Endothelial cell of umbilical vein (primary cell): ENCODE data around the gene ADIPOQ. TPM values are rescaled to one million over a fixed set of nuclear protein-coding genes. Genes with fewer than 3 reads are reported as not detected.

Source experiments
- BruUV-seq: library from RNA; stranded (reverse); fragments of 400-500 nt; replicated peaks from 2 replicates; lab custom pipeline; 2021; lab: Mats Ljungman, UMichigan
- CTCF ChIA-PET: fragments of 300-600, 350-600 bp; sonication (Branson Sonifier 250); formaldehyde crosslinking; loops from one replicate; lab custom pipeline; 2021; ENCODE audit warnings: antibody characterized with exemption, inconsistent platforms; lab: Charles Lee
- POLR2A ChIA-PET: fragments of 300-600, 350-600 bp; sonication (Branson Sonifier 250); formaldehyde crosslinking; loops from one replicate; lab custom pipeline; 2021; ENCODE audit warnings: antibody characterized with exemption, inconsistent platforms; lab: Charles Lee
- DNase-seq: peaks from one replicate; pipeline ENCODE4 v3.0.0-alpha.2; 2011; ENCODE audit warnings: low read depth, low spot score
- FAIRE-seq: peaks from 2 replicates; lab custom pipeline; 2011; peaks lifted over from hg19 to GRCh38; lab: Jason Lieb, UNC
- H2AFZ ChIP-seq: 2 replicates; pipeline ENCODE4 v1.6.0; 2012; ENCODE audit warnings: low read depth, low read length, control low read depth, inconsistent platforms
- H3K27ac ChIP-seq: 2 replicates; pipeline ENCODE4 v1.5.1; 2011; ENCODE audit warnings: low read depth, mild to moderate bottlenecking, control low read depth, low read length, moderate library complexity; ENCODE audit not compliant: insufficient read depth
- H3K27me3 ChIP-seq, 2 experiments: 2 replicates each; pipeline versions ENCODE4 v1.6.0 to v1.6.1; 2011; ENCODE audit warnings: low read length in 2 of 2, mixed read lengths in 1 of 2; ENCODE audit not compliant: control insufficient read depth in 2 of 2, insufficient read depth in 2 of 2
- H3K36me3 ChIP-seq, 2 experiments: 2 replicates in 1 of 2; 3 replicates in 1 of 2; pipeline ENCODE4 v1.5.1; 2011; ENCODE audit warnings: low read length in 2 of 2, mild to moderate bottlenecking in 1 of 2, moderate library complexity in 1 of 2; ENCODE audit not compliant: control insufficient read depth in 2 of 2, insufficient read depth in 2 of 2; ENCODE audit errors: extremely low read depth in 1 of 2
- H3K4me1 ChIP-seq: 3 replicates; pipeline ENCODE4 v1.5.1; 2011; ENCODE audit warnings: mild to moderate bottlenecking, low read length; ENCODE audit not compliant: control insufficient read depth, insufficient read depth; ENCODE audit errors: extremely low read depth
- H3K4me2 ChIP-seq: 2 replicates; pipeline ENCODE4 v1.6.1; 2011; ENCODE audit warnings: low read length, control low read depth, mixed read lengths; ENCODE audit not compliant: insufficient read depth
- H3K4me3 ChIP-seq, 3 experiments: fragments of 200-600 bp in 1 of 3; sonication (generic), shearing (Covaris generic) in 1 of 3; replicated peaks in 1 of 3; 2 replicates each; pipeline ENCODE4 v1.5.1; 2011 to 2016; ENCODE audit warnings: control low read depth in 3 of 3, low read length in 3 of 3, mild to moderate bottlenecking in 2 of 3, inconsistent platforms in 1 of 3, low read depth in 1 of 3, moderate library complexity in 1 of 3; ENCODE audit not compliant: insufficient read depth in 1 of 3
- H3K79me2 ChIP-seq: 2 replicates; pipeline ENCODE4 v1.6.0; 2012; ENCODE audit warnings: low read length, inconsistent platforms; ENCODE audit not compliant: control insufficient read depth, insufficient read depth
- H3K9ac ChIP-seq: replicated peaks from 2 replicates; pipeline ENCODE3; 2011; ENCODE audit warnings: low read length, control low read depth; ENCODE audit not compliant: insufficient read depth; ENCODE audit errors: extremely low read depth
- H3K9me1 ChIP-seq: replicated peaks from 3 replicates; pipeline ENCODE4 v1.6.0; 2011; ENCODE audit warnings: mild to moderate bottlenecking, low read length; ENCODE audit not compliant: control insufficient read depth, insufficient read depth; ENCODE audit errors: extremely low read depth
- H3K9me3 ChIP-seq: replicated peaks from 2 replicates; pipeline ENCODE4 v1.5.1; 2012; ENCODE audit warnings: low read length, inconsistent platforms; ENCODE audit not compliant: control insufficient read depth, insufficient read depth
- H4K20me1 ChIP-seq: replicated peaks from 2 replicates; pipeline ENCODE3; 2011; ENCODE audit warnings: mild to moderate bottlenecking, low read length; ENCODE audit not compliant: control insufficient read depth, insufficient read depth; ENCODE audit errors: extremely low read depth
- CTCF ChIP-seq, 2 donors: IDR thresholded peaks; 1 replicate in 1 of 2; 2 replicates in 1 of 2; pipeline ENCODE4 v1.5.1; 2011; ENCODE audit warnings: low read length in 2 of 2, mild to moderate bottlenecking in 2 of 2, moderate library complexity in 2 of 2, control low read depth in 1 of 2, inconsistent platforms in 1 of 2, low read depth in 1 of 2; ENCODE audit not compliant: insufficient read depth in 1 of 2; ENCODE audit errors: extremely low read depth in 1 of 2
- EZH2 ChIP-seq: IDR thresholded peaks from 2 replicates; pipeline ENCODE4 v1.6.1; 2012; ENCODE audit warnings: borderline replicate concordance, low read depth, mild to moderate bottlenecking, moderate library complexity, low read length, inconsistent platforms; ENCODE audit not compliant: severe bottlenecking
- FOS ChIP-seq: IDR thresholded peaks from 2 replicates; pipeline ENCODE4 v1.6.1; 2011; ENCODE audit warnings: mild to moderate bottlenecking, low read length, moderate library complexity, borderline replicate concordance; ENCODE audit not compliant: insufficient read depth
- GATA2 ChIP-seq: IDR thresholded peaks from 2 replicates; pipeline ENCODE4 v1.7.0; 2011; ENCODE audit warnings: low read depth, mild to moderate bottlenecking, moderate library complexity, mixed read lengths, low read length; ENCODE audit not compliant: insufficient read length, insufficient read depth
- JUN ChIP-seq: IDR thresholded peaks from 2 replicates; pipeline ENCODE4 v1.6.1; 2011; ENCODE audit warnings: borderline replicate concordance, low read depth; ENCODE audit not compliant: insufficient read length, insufficient read depth
- MYC ChIP-seq: IDR thresholded peaks from one replicate; pipeline ENCODE4 v1.6.1; 2011; ENCODE audit warnings: mild to moderate bottlenecking, low read depth, low read length
- POLR2A ChIP-seq: IDR thresholded peaks from 2 replicates; pipeline ENCODE4 v1.6.1; 2012; ENCODE audit warnings: low read depth, mild to moderate bottlenecking, control low read depth, low read length
- POLR2AphosphoS5 ChIP-seq: IDR thresholded peaks from 2 replicates; pipeline ENCODE4 v1.6.1; 2012; ENCODE audit warnings: low read depth, mild to moderate bottlenecking, control low read depth, low read length, moderate library complexity; ENCODE audit not compliant: insufficient read depth
- dilution Hi-C: fragments of 300-500 bp; cut with MboI; formaldehyde crosslinking; loops from one replicate; pipeline ENCODE4 v1.15.0; 2019; ENCODE audit warnings: low sequenced_read_pairs; ENCODE audit not compliant: extremely low pct_ligation_motif_present
- intact Hi-C: fragments of 100-400 bp; cut with micrococcal nuclease; formaldehyde crosslinking; loops from one replicate; pipeline ENCODE4 v1.10.0; 2022
- polyA plus RNA-seq, 4 experiments: library from polyadenylated mRNA; depleted of rRNA in 3 of 4; stranded (reverse) in 3 of 4; unstranded in 1 of 4; fragments of >200 nt; gene quantifications; 2 replicates each; pipeline versions ENCODE4 v1.2.1 to v1.2.3, GENCODE V29; 2011 to 2012; ENCODE audit warnings: missing spikeins in 1 of 4
- total RNA-seq: library from RNA; stranded (reverse); gene quantifications from 2 replicates; pipeline ENCODE4 v1.2.3, GENCODE V29; 2021
- TF ChIP-seq, protein P1 (sequence below): IDR thresholded peaks from 2 replicates; pipeline ENCODE4 v1.6.1; 2011; ENCODE audit not compliant: insufficient read depth, insufficient read length

ADIPOQ gene
- total and polyA plus RNA-seq, 2 donors (not counting 3 experiments of a cell fraction or from before 2014, with no cell fraction given), result not detected

DNA sequence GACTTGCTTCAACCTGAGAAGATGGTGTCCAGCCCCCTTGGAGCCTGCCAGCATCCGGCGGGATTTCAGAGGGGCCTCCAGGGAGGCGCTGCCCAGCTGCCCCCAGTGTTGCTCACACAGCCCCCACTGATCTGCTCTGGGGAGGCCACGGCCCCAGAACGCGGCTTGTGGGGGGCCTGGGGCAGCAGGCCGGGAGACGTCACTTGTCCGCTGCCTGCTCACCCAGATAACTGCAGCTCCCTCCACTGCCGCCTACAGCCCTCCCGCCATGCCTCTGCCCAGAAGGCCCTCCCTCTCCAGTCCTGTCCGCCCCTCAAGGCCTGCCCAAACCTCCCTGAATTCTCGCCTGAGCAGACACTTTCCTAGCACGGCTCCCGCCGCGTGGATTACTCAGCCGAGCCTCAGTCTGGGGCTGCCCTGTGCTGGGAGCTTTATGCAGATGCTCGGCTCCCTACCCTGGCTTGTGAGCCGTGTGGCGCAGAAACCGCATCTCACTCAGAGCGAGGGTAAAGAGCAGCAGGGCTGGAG lies 17.2 kb upstream of the ADIPOQ start:
- dilution Hi-C loops, result no loop called here
- H4K20me1 ChIP-seq, result no peaks in the 10 kb centered on the region
- no peak for TF ChIP-seq MYC
- TF ChIP-seq POLR2A, result no peak
- no peak for TF ChIP-seq CTCF (IDR thresholded peaks at IDR 0.05; ENCODE audit: extremely low read depth in 1 of 2, insufficient read depth in 1 of 2, low read depth in 1 of 2, low read length in 2 of 2)
- no peak for TF ChIP-seq EZH2
- TF ChIP-seq, protein P1, sequence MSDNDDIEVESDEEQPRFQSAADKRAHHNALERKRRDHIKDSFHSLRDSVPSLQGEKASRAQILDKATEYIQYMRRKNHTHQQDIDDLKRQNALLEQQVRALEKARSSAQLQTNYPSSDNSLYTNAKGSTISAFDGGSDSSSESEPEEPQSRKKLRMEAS, result no peak
- no peak for TF ChIP-seq FOS
- TF ChIP-seq POLR2AphosphoS5, result no peak
- TF ChIP-seq GATA2, result no peak
- TF ChIP-seq JUN, result no peak
- peak; percentile 42 for FAIRE-seq
- intact Hi-C loops, result no loop called here
- H3K27ac ChIP-seq, result no peak overlapping the region
- H3K9me3 ChIP-seq, result no peaks in the 10 kb centered on the region
- no peak overlapping the region for H3K9ac ChIP-seq
- ChIA-PET CTCF (interaction anchor here (1.2 to 1.7 kb wide), 2 partner anchors 208 to 340 kb away, joined by 6 to 9 read pairs; no protein-coding TSS in a partner anchor), POLR2A (no interaction called here)
- H3K9me1 ChIP-seq, result no peaks in the 10 kb centered on the region
- H3K4me1 ChIP-seq, result peaks cover 9% of the 10 kb centered on the region
- H3K4me3 ChIP-seq, result no peak overlapping the region
- peaks cover 19 to 24% of the 10 kb centered on the region in 2 experiments for H3K27me3 ChIP-seq
- BruUV-seq, result no TSS peak
- H3K4me2 ChIP-seq, result no peak overlapping the region
- no peaks in the 10 kb centered on the region for H3K36me3 ChIP-seq
- no peaks in the 10 kb centered on the region for H3K79me2 ChIP-seq
- H2AFZ ChIP-seq, result no peak overlapping the region
- DNase-seq, result no peak
